ENCODE measurements around the gene CX3CR1.

The CX3CR1 gene

DNA sequence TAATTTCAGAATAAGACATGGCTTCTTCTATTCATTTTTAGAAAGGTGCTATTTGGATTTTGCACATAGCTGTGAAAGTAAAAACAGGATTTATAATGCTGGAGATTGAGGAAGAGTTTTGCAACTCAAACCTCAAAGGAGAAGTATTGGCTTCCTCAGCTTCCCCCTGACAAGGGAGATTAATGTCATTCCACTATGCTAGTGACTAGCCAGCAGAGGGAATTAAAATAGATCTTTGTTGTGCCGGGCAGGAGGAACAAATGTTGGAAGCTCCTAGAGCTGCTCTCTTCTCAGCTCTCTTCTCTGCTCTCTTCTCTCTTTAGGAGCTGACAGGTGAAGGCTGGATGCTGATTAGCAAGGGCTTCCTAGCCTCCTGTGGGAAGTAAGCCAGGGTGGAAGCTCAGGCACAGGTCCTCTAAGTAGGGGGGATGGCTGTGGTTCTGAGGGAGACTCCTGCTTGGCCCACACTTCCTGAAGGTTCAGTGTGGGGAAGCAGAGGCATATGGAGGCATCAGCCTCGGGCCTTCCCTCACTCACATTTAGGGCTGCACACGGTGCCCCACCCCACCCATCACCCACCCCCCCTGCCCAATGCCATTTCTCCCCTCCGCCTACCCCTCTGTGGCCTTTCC, 29.6 kb downstream of the CX3CR1 start:
- H3K36me3 ChIP-seq (ENCODE audit: control insufficient read depth in 2 of 2, insufficient read depth in 1 of 2, low read length in 2 of 2), result no peaks in the 10 kb centered on the region
- TF ChIP-seq ZBTB20 (tag by site-specific recombination; IDR thresholded peaks at IDR 0.05) (no peak), ZNF18 (tag by site-specific recombination; IDR thresholded peaks at IDR 0.05) (no peak), ZNF76 (tag by site-specific recombination; IDR thresholded peaks at IDR 0.05; ENCODE audit: borderline replicate concordance, low read depth) (no peak), ZNF280C (tag by site-specific recombination; IDR thresholded peaks at IDR 0.05) (no peak), OSR2 (tag by site-specific recombination; IDR thresholded peaks at IDR 0.05) (no peak), ZNF366 (tag by site-specific recombination; conservative IDR thresholded peaks at IDR 0.05) (no peak), ZSCAN30 (tag by site-specific recombination; IDR thresholded peaks at IDR 0.05) (no peak)
- no peaks in the 10 kb centered on the region for H3K4me1 ChIP-seq (ENCODE audit: control insufficient read depth, insufficient read depth, low read length)
- ChIA-PET POLR2A (no interaction called here), CTCF (no interaction called here)
- no peak overlapping the region for H3K27ac ChIP-seq (ENCODE audit: extremely low read depth, low read depth, low read length)
- no peak overlapping the region for H3K4me3 ChIP-seq (ENCODE audit: low read depth, low read length)
- H3K9me3 ChIP-seq (ENCODE audit: control insufficient read depth, insufficient read depth, low read depth, low read length), result no peaks in the 10 kb centered on the region

DNA sequence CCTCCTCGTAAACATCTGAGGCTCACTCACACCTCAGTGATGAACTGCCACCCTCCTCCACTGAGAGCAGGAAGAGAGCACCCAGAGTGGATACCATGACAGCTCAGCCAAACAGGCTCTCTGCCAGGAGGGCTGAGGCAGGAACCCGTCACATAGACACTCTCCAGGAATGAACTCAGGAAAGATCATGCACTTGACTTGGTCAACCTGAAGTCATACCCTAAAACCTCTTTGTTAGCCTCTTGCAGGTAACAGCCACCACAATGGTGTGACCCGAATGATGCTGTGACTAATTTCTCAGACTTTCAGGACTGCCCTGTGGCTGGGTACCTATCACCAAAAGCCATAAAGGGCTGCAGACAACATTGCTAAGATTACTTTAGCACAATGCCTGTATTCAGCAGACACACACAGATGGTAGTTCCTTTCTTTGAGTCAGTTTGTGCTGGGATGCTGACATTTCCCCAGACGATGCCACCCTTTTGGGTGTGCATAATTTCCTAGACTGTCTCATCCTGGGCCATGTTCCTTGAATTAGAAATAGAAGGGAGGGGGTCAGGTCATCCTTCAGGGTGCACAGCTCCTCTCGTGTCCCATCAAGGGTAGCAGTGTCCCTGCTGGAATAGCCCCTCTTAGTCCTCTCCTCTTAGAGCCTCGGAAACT, 30.3 kb downstream of the CX3CR1 start:
- Histone ChIP-seq H3K9me3 (ENCODE audit: control insufficient read depth, insufficient read depth, low read depth, low read length) (no peaks in the 10 kb centered on the region), H3K4me3 (ENCODE audit: low read depth, low read length) (no peak overlapping the region), H3K27ac (ENCODE audit: extremely low read depth, low read depth, low read length) (no peak overlapping the region), H3K4me1 (ENCODE audit: control insufficient read depth, insufficient read depth, low read length) (no peaks in the 10 kb centered on the region), H3K36me3 (ENCODE audit: control insufficient read depth in 2 of 2, insufficient read depth in 1 of 2, low read length in 2 of 2) (no peaks in the 10 kb centered on the region)
- POLR2A ChIA-PET, result no interaction called here
- CTCF ChIA-PET, result no interaction called here
- TF ChIP-seq ZSCAN18 (tag by site-specific recombination; IDR thresholded peaks at IDR 0.05), result no peak
- TF ChIP-seq ZNF596 (tag by site-specific recombination; IDR thresholded peaks at IDR 0.05), result no peak
- TF ChIP-seq ZNF558 (tag by site-specific recombination; IDR thresholded peaks at IDR 0.05), result no peak
- no peak for TF ChIP-seq ZNF530 (tag by site-specific recombination; IDR thresholded peaks at IDR 0.05; ENCODE audit: low read depth)
- TF ChIP-seq SP3 (tag by site-specific recombination; IDR thresholded peaks at IDR 0.05), result no peak
- no peak for TF ChIP-seq MYNN (tag by site-specific recombination; IDR thresholded peaks at IDR 0.05; ENCODE audit: borderline replicate concordance)

GRCh38 chr3:39241561-39241960, 38.3 kb downstream of the CX3CR1 start:
- H3K4me3 ChIP-seq (ENCODE audit: low read depth, low read length), result no peak overlapping the region
- no peaks in the 10 kb centered on the region for H3K4me1 ChIP-seq (ENCODE audit: control insufficient read depth, insufficient read depth, low read length)
- no peak overlapping the region for H3K27ac ChIP-seq (ENCODE audit: extremely low read depth, low read depth, low read length)
- H3K9me3 ChIP-seq (ENCODE audit: control insufficient read depth, insufficient read depth, low read depth, low read length), result no peaks in the 10 kb centered on the region
- POLR2A ChIA-PET, result interaction anchor here (0.6 kb wide), 1 partner anchor 26 kb away, joined by 3 read pairs; no protein-coding TSS in a partner anchor
- CTCF ChIA-PET, result no interaction called here
- H3K36me3 ChIP-seq (ENCODE audit: control insufficient read depth in 2 of 2, insufficient read depth in 1 of 2, low read length in 2 of 2), result no peaks in the 10 kb centered on the region
- TF ChIP-seq ZNF155 (tag by site-specific recombination; IDR thresholded peaks at IDR 0.05) (no peak), ZNF701 (tag by site-specific recombination; IDR thresholded peaks at IDR 0.05) (no peak), ZNF311 (tag by site-specific recombination; IDR thresholded peaks at IDR 0.05; ENCODE audit: borderline replicate concordance) (no peak), ZNF560 (tag by site-specific recombination; IDR thresholded peaks at IDR 0.05; ENCODE audit: borderline replicate concordance) (no peak), WT1 (tag by site-specific recombination; IDR thresholded peaks at IDR 0.05) (no peak), ZNF624 (tag by site-specific recombination; IDR thresholded peaks at IDR 0.05) (no peak), ZNF23 (tag by site-specific recombination; IDR thresholded peaks at IDR 0.05; ENCODE audit: borderline replicate concordance) (no peak), ZFP69B (tag by site-specific recombination; IDR thresholded peaks at IDR 0.05) (no peak), ZBTB17 (tag by site-specific recombination; IDR thresholded peaks at IDR 0.05) (no peak), ZNF558 (tag by site-specific recombination; IDR thresholded peaks at IDR 0.05) (no peak), ZNF133 (tag by site-specific recombination; IDR thresholded peaks at IDR 0.05) (no peak), ZNF677 (tag by site-specific recombination; IDR thresholded peaks at IDR 0.05) (no peak), ZBTB26 (tag by site-specific recombination; optimal IDR thresholded peaks at IDR 0.05) (no peak)
